Measurements from ENCODE around the gene DPYD.

DPYD gene

GRCh38 chr1:97551113-97551512, 369.7 kb downstream of the DPYD start:
- TF ChIP-seq ZFX (IDR thresholded peaks at IDR 0.05; ENCODE audit: borderline replicate concordance) (no peak), CTCF (IDR thresholded peaks at IDR 0.05) (no peak)
- no peak overlapping the region for H3K27ac ChIP-seq

GRCh38 chr1:97545446-97545845, 375.4 kb downstream of the DPYD start:
- H3K27ac ChIP-seq = no peak overlapping the region
- TF ChIP-seq CTCF (IDR thresholded peaks at IDR 0.05) = no peak
- TF ChIP-seq ZFX (IDR thresholded peaks at IDR 0.05; ENCODE audit: borderline replicate concordance) = no peak

- no peak for TF ChIP-seq ZFX (IDR thresholded peaks at IDR 0.05; ENCODE audit: borderline replicate concordance)
- TF ChIP-seq CTCF (IDR thresholded peaks at IDR 0.05) = no peak
These were observed 380.4 kb downstream of the DPYD start for GRCh38 chr1:97540346-97540888.

GRCh38 chr1:97538113-97538512, 382.7 kb downstream of the DPYD start:
- TF ChIP-seq ZFX (IDR thresholded peaks at IDR 0.05; ENCODE audit: borderline replicate concordance) = no peak
- TF ChIP-seq CTCF (IDR thresholded peaks at IDR 0.05) = no peak
- H3K27ac ChIP-seq = no peak overlapping the region

More at GRCh38 chr1:97540346-97540888, 380.4 kb downstream of the DPYD start:
- H3K27ac ChIP-seq = no peak overlapping the region

- no peak overlapping the region for H3K27ac ChIP-seq
- TF ChIP-seq ZFX (IDR thresholded peaks at IDR 0.05; ENCODE audit: borderline replicate concordance) = no peak
- TF ChIP-seq CTCF (IDR thresholded peaks at IDR 0.05) = no peak
These were observed 387.5 kb downstream of the DPYD start for GRCh38 chr1:97533358-97533757.

- H3K27ac ChIP-seq = no peak overlapping the region
- TF ChIP-seq CTCF (IDR thresholded peaks at IDR 0.05) = no peak
- TF ChIP-seq ZFX (IDR thresholded peaks at IDR 0.05; ENCODE audit: borderline replicate concordance) = no peak
These were observed 391.2 kb downstream of the DPYD start for GRCh38 chr1:97529600-97529999.

- no peak for TF ChIP-seq ZFX (IDR thresholded peaks at IDR 0.05; ENCODE audit: borderline replicate concordance)
- TF ChIP-seq CTCF (IDR thresholded peaks at IDR 0.05) = no peak
- H3K27ac ChIP-seq = no peak overlapping the region
These were observed 396.6 kb downstream of the DPYD start for GRCh38 chr1:97524211-97524610.
